Endothelial cell of umbilical vein (primary cell): ENCODE measurements around the gene NSFL1C. TPM values are rescaled to one million over a fixed set of nuclear protein-coding genes. Genes with fewer than 3 reads are reported as not detected.

ENCODE experiments used
- BruUV-seq: library from RNA; stranded (reverse); fragments of 400-500 nt; replicated peaks from 2 replicates; lab custom pipeline; 2021; lab: Mats Ljungman, UMichigan
- CTCF ChIA-PET: fragments of 300-600, 350-600 bp; sonication (Branson Sonifier 250); formaldehyde crosslinking; loops from one replicate; lab custom pipeline; 2021; ENCODE audit warnings: antibody characterized with exemption, inconsistent platforms; lab: Charles Lee
- POLR2A ChIA-PET: fragments of 300-600, 350-600 bp; sonication (Branson Sonifier 250); formaldehyde crosslinking; loops from one replicate; lab custom pipeline; 2021; ENCODE audit warnings: antibody characterized with exemption, inconsistent platforms; lab: Charles Lee
- DNase-seq: peaks from one replicate; pipeline ENCODE4 v3.0.0-alpha.2; 2011; ENCODE audit warnings: low read depth, low spot score
- FAIRE-seq: peaks from 2 replicates; lab custom pipeline; 2011; peaks lifted over from hg19 to GRCh38; lab: Jason Lieb, UNC
- H2AFZ ChIP-seq: 2 replicates; pipeline ENCODE4 v1.6.0; 2012; ENCODE audit warnings: low read depth, low read length, control low read depth, inconsistent platforms
- H3K27ac ChIP-seq: 2 replicates; pipeline ENCODE4 v1.5.1; 2011; ENCODE audit warnings: low read depth, mild to moderate bottlenecking, control low read depth, low read length, moderate library complexity; ENCODE audit not compliant: insufficient read depth
- H3K27me3 ChIP-seq, 2 experiments: 2 replicates each; pipeline versions ENCODE4 v1.6.0 to v1.6.1; 2011; ENCODE audit warnings: low read length in 2 of 2, mixed read lengths in 1 of 2; ENCODE audit not compliant: control insufficient read depth in 2 of 2, insufficient read depth in 2 of 2
- H3K36me3 ChIP-seq, 2 experiments: 2 replicates in 1 of 2; 3 replicates in 1 of 2; pipeline ENCODE4 v1.5.1; 2011; ENCODE audit warnings: low read length in 2 of 2, mild to moderate bottlenecking in 1 of 2, moderate library complexity in 1 of 2; ENCODE audit not compliant: control insufficient read depth in 2 of 2, insufficient read depth in 2 of 2; ENCODE audit errors: extremely low read depth in 1 of 2
- H3K4me1 ChIP-seq: 3 replicates; pipeline ENCODE4 v1.5.1; 2011; ENCODE audit warnings: mild to moderate bottlenecking, low read length; ENCODE audit not compliant: control insufficient read depth, insufficient read depth; ENCODE audit errors: extremely low read depth
- H3K4me2 ChIP-seq: 2 replicates; pipeline ENCODE4 v1.6.1; 2011; ENCODE audit warnings: low read length, control low read depth, mixed read lengths; ENCODE audit not compliant: insufficient read depth
- H3K4me3 ChIP-seq, 3 experiments: fragments of 200-600 bp in 1 of 3; sonication (generic), shearing (Covaris generic) in 1 of 3; replicated peaks in 1 of 3; 2 replicates each; pipeline ENCODE4 v1.5.1; 2011 to 2016; ENCODE audit warnings: control low read depth in 3 of 3, low read length in 3 of 3, mild to moderate bottlenecking in 2 of 3, inconsistent platforms in 1 of 3, low read depth in 1 of 3, moderate library complexity in 1 of 3; ENCODE audit not compliant: insufficient read depth in 1 of 3
- H3K79me2 ChIP-seq: 2 replicates; pipeline ENCODE4 v1.6.0; 2012; ENCODE audit warnings: low read length, inconsistent platforms; ENCODE audit not compliant: control insufficient read depth, insufficient read depth
- H3K9ac ChIP-seq: replicated peaks from 2 replicates; pipeline ENCODE3; 2011; ENCODE audit warnings: low read length, control low read depth; ENCODE audit not compliant: insufficient read depth; ENCODE audit errors: extremely low read depth
- H3K9me1 ChIP-seq: replicated peaks from 3 replicates; pipeline ENCODE4 v1.6.0; 2011; ENCODE audit warnings: mild to moderate bottlenecking, low read length; ENCODE audit not compliant: control insufficient read depth, insufficient read depth; ENCODE audit errors: extremely low read depth
- H3K9me3 ChIP-seq: replicated peaks from 2 replicates; pipeline ENCODE4 v1.5.1; 2012; ENCODE audit warnings: low read length, inconsistent platforms; ENCODE audit not compliant: control insufficient read depth, insufficient read depth
- H4K20me1 ChIP-seq: replicated peaks from 2 replicates; pipeline ENCODE3; 2011; ENCODE audit warnings: mild to moderate bottlenecking, low read length; ENCODE audit not compliant: control insufficient read depth, insufficient read depth; ENCODE audit errors: extremely low read depth
- EZH2 ChIP-seq: IDR thresholded peaks from 2 replicates; pipeline ENCODE4 v1.6.1; 2012; ENCODE audit warnings: borderline replicate concordance, low read depth, mild to moderate bottlenecking, moderate library complexity, low read length, inconsistent platforms; ENCODE audit not compliant: severe bottlenecking
- FOS ChIP-seq: IDR thresholded peaks from 2 replicates; pipeline ENCODE4 v1.6.1; 2011; ENCODE audit warnings: mild to moderate bottlenecking, low read length, moderate library complexity, borderline replicate concordance; ENCODE audit not compliant: insufficient read depth
- GATA2 ChIP-seq: IDR thresholded peaks from 2 replicates; pipeline ENCODE4 v1.7.0; 2011; ENCODE audit warnings: low read depth, mild to moderate bottlenecking, moderate library complexity, mixed read lengths, low read length; ENCODE audit not compliant: insufficient read length, insufficient read depth
- JUN ChIP-seq: IDR thresholded peaks from 2 replicates; pipeline ENCODE4 v1.6.1; 2011; ENCODE audit warnings: borderline replicate concordance, low read depth; ENCODE audit not compliant: insufficient read length, insufficient read depth
- MYC ChIP-seq: IDR thresholded peaks from one replicate; pipeline ENCODE4 v1.6.1; 2011; ENCODE audit warnings: mild to moderate bottlenecking, low read depth, low read length
- POLR2A ChIP-seq: IDR thresholded peaks from 2 replicates; pipeline ENCODE4 v1.6.1; 2012; ENCODE audit warnings: low read depth, mild to moderate bottlenecking, control low read depth, low read length
- POLR2AphosphoS5 ChIP-seq: IDR thresholded peaks from 2 replicates; pipeline ENCODE4 v1.6.1; 2012; ENCODE audit warnings: low read depth, mild to moderate bottlenecking, control low read depth, low read length, moderate library complexity; ENCODE audit not compliant: insufficient read depth
- dilution Hi-C: fragments of 300-500 bp; cut with MboI; formaldehyde crosslinking; loops from one replicate; pipeline ENCODE4 v1.15.0; 2019; ENCODE audit warnings: low sequenced_read_pairs; ENCODE audit not compliant: extremely low pct_ligation_motif_present
- intact Hi-C: fragments of 100-400 bp; cut with micrococcal nuclease; formaldehyde crosslinking; loops from one replicate; pipeline ENCODE4 v1.10.0; 2022
- polyA plus RNA-seq, 4 experiments: library from polyadenylated mRNA; depleted of rRNA in 3 of 4; stranded (reverse) in 3 of 4; unstranded in 1 of 4; fragments of >200 nt; gene quantifications; 2 replicates each; pipeline versions ENCODE4 v1.2.1 to v1.2.3, GENCODE V29; 2011 to 2012; ENCODE audit warnings: missing spikeins in 1 of 4
- total RNA-seq: library from RNA; stranded (reverse); gene quantifications from 2 replicates; pipeline ENCODE4 v1.2.3, GENCODE V29; 2021
- TF ChIP-seq, protein P1 (sequence below): IDR thresholded peaks from 2 replicates; pipeline ENCODE4 v1.6.1; 2011; ENCODE audit not compliant: insufficient read depth, insufficient read length
- TF ChIP-seq, protein P2 (sequence below), 2 donors: IDR thresholded peaks; 1 replicate in 1 of 2; 2 replicates in 1 of 2; pipeline ENCODE4 v1.5.1; 2011; ENCODE audit warnings: low read length in 2 of 2, mild to moderate bottlenecking in 2 of 2, moderate library complexity in 2 of 2, control low read depth in 1 of 2, inconsistent platforms in 1 of 2, low read depth in 1 of 2; ENCODE audit not compliant: insufficient read depth in 1 of 2; ENCODE audit errors: extremely low read depth in 1 of 2

Gene NSFL1C
- total and polyA plus RNA-seq, 2 donors (not counting 3 experiments of a cell fraction or from before 2014, with no cell fraction given) = 27.3 to 95.7 TPM

- Histone ChIP-seq H4K20me1 (no peaks in the 10 kb centered on the region), H3K36me3 (peaks cover 0 to 8% of the 10 kb centered on the region in 2 experiments), H3K27me3 (no peaks in the 10 kb centered on the region), H3K4me2 (no peak overlapping the region), H3K4me1 (peaks cover 19% of the 10 kb centered on the region), H2AFZ (no peak overlapping the region), H3K9ac (no peak overlapping the region), H3K79me2 (no peaks in the 10 kb centered on the region), H3K9me1 (no peaks in the 10 kb centered on the region), H3K27ac (no peak overlapping the region), H3K9me3 (no peaks in the 10 kb centered on the region), H3K4me3 (no peak overlapping the region)
- ChIA-PET POLR2A (no interaction called here), CTCF (interaction anchor here (1.3 to 14.3 kb wide), 5 partner anchors 12 to 303 kb away, joined by 3 to 229 read pairs (median 6); partner anchors contain the start of gene SIRPB2)
- no peak for TF ChIP-seq POLR2AphosphoS5
- no peak for TF ChIP-seq POLR2A
- TF ChIP-seq MYC = no peak
- TF ChIP-seq EZH2 = no peak
- TF ChIP-seq FOS = no peak
- no peak for TF ChIP-seq JUN
- TF ChIP-seq, protein P1, sequence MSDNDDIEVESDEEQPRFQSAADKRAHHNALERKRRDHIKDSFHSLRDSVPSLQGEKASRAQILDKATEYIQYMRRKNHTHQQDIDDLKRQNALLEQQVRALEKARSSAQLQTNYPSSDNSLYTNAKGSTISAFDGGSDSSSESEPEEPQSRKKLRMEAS = no peak
- TF ChIP-seq, protein P2, sequence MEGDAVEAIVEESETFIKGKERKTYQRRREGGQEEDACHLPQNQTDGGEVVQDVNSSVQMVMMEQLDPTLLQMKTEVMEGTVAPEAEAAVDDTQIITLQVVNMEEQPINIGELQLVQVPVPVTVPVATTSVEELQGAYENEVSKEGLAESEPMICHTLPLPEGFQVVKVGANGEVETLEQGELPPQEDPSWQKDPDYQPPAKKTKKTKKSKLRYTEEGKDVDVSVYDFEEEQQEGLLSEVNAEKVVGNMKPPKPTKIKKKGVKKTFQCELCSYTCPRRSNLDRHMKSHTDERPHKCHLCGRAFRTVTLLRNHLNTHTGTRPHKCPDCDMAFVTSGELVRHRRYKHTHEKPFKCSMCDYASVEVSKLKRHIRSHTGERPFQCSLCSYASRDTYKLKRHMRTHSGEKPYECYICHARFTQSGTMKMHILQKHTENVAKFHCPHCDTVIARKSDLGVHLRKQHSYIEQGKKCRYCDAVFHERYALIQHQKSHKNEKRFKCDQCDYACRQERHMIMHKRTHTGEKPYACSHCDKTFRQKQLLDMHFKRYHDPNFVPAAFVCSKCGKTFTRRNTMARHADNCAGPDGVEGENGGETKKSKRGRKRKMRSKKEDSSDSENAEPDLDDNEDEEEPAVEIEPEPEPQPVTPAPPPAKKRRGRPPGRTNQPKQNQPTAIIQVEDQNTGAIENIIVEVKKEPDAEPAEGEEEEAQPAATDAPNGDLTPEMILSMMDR (IDR thresholded peaks at IDR 0.05; ENCODE audit: extremely low read depth in 1 of 2, insufficient read depth in 1 of 2, low read depth in 1 of 2, low read length in 2 of 2) = no peak
- TF ChIP-seq GATA2 = no peak
- no TSS peak for BruUV-seq
- DNase-seq = no peak
- no peak for FAIRE-seq
- intact Hi-C loops = no loop called here
- dilution Hi-C loops = no loop called here
Observed at GRCh38 chr20:1474325-1474724, 7.7 kb upstream of the NSFL1C start.
